ENCODE results near the gene LDHB. TPM values are rescaled to one million over a fixed set of nuclear protein-coding genes. Genes with fewer than 3 reads are reported as not detected.

The LDHB gene
- total and polyA plus RNA-seq, 8 donors, result 94.5 to 523 (median 326) TPM

DNA sequence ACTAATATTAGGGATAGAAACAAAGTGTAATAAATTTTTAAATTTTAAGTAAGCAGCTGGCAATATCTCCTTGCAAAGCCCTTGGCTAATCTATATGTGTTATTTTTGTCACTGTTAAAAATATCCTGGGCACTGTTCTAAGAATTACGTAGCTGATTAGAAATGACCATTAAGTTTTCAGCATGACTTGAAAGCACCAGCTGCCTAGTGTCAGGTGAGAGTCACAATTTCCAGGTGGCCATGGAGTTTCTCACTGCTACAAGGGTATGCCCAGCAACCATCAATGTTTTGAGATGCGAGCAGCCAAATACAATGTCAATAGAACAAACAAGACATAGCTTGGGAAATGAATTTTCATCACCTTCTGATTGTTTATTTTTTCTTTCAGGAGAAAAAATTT is 29.7 kb downstream of the LDHB start:
- Histone ChIP-seq H3K27me3 (no peaks in the 10 kb centered on the region), H3K36me3 (peaks cover 0 to 4% (median under 1%) of the 10 kb centered on the region in 4 donors), H3K4me1 (no peaks in the 10 kb centered on the region), H3K4me3 (no peak overlapping the region), H3K9me3 (no peaks in the 10 kb centered on the region), H3K27ac (no peak overlapping the region)
- intact Hi-C loops (cut with DNase I; ENCODE audit: low total_unique reads), result no loop called here
- WGBS, 5 donors, result 63 to 77% (median 74%) methylated on average over 2 of the region's 2 CpGs
- TF ChIP-seq POLR2AphosphoS5 (IDR thresholded peaks at IDR 0.05), result no peak
- TF ChIP-seq CTCF (IDR thresholded peaks at IDR 0.05), result no peak
- TF ChIP-seq EP300 (IDR thresholded peaks at IDR 0.05), result no peak
- TF ChIP-seq POLR2A (IDR thresholded peaks at IDR 0.05), result no peak
- DNase-seq, result peak in 1 of 2 donors; percentile 36

DNA sequence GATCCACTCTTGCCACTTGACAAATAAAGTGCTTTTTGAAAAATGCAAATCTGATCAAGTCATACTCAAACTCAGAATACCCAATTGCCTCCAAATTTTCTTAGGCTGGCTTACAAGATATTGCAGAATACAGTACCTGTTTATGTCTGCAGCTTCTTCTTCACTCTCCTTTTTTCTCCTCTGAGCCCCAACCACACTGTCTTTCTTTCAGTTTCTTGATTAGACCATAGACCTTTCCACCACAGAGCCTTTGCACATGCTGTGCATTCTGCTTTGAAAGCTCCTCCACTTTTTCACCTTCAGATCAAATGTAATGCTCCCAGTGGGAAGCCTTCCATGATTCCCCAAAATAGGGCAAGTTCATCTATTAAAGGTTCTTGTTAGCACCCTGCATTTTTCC is 39.1 kb downstream of the LDHB start:
- TF ChIP-seq CTCF (IDR thresholded peaks at IDR 0.05), result no peak
- TF ChIP-seq EP300 (IDR thresholded peaks at IDR 0.05), result no peak
- TF ChIP-seq POLR2AphosphoS5 (IDR thresholded peaks at IDR 0.05), result no peak
- no peak for TF ChIP-seq POLR2A (IDR thresholded peaks at IDR 0.05)
- H3K27me3 ChIP-seq, result no peaks in the 10 kb centered on the region
- no peaks in the 10 kb centered on the region for H3K36me3 ChIP-seq
- H3K4me1 ChIP-seq, result peaks cover 0 to 21% (median 6%) of the 10 kb centered on the region in 4 donors
- no peaks in the 10 kb centered on the region for H3K9me3 ChIP-seq
- no peak for DNase-seq
- no peak overlapping the region for H3K4me3 ChIP-seq
- H3K27ac ChIP-seq, result no peak overlapping the region
- intact Hi-C loops (cut with DNase I; ENCODE audit: low total_unique reads), result no loop called here

- TF ChIP-seq CTCF (IDR thresholded peaks at IDR 0.05) (no peak), POLR2AphosphoS5 (IDR thresholded peaks at IDR 0.05) (no peak), EP300 (IDR thresholded peaks at IDR 0.05) (no peak), POLR2A (IDR thresholded peaks at IDR 0.05) (no peak)
- no peak overlapping the region for H3K27ac ChIP-seq
- H3K36me3 ChIP-seq, result no peaks in the 10 kb centered on the region
- intact Hi-C loops (cut with DNase I; ENCODE audit: low total_unique reads), result no loop called here
- no peak overlapping the region for H3K4me3 ChIP-seq
- 85 to 91% (median 89%) methylated on average over 3 of the region's 3 CpGs for WGBS, 5 donors
- H3K9me3 ChIP-seq, result no peaks in the 10 kb centered on the region
- no peaks in the 10 kb centered on the region for H3K27me3 ChIP-seq
- no peak for DNase-seq
- H3K4me1 ChIP-seq, result peaks cover 0 to 21% (median 6%) of the 10 kb centered on the region in 4 donors
Measured at GRCh38 chr12:21617030-21617429, 40.6 kb downstream of the LDHB start.

DNA sequence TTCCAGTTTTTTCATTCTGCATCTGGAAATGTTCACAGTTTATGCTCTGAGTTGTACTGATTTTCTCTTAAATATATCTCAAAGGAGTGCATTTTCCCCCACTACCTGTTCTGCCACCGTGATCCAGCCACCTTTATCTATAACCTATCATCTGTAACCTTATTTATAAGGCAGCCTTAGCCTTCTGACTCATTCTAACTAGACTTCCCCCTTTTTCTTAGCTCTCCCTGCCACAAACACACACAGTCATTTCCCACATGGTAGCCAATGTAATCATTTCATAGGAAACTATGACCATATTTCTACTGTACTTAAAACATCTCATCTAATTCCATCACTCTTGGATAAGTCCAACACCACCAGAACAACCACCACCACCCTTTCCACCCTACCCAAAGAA is 42.2 kb downstream of the LDHB start:
- intact Hi-C loops (cut with DNase I; ENCODE audit: low total_unique reads), result no loop called here
- no peak overlapping the region for H3K4me3 ChIP-seq
- no peaks in the 10 kb centered on the region for H3K9me3 ChIP-seq
- no peak overlapping the region for H3K27ac ChIP-seq
- no peak for TF ChIP-seq POLR2AphosphoS5 (IDR thresholded peaks at IDR 0.05)
- no peak for TF ChIP-seq EP300 (IDR thresholded peaks at IDR 0.05)
- TF ChIP-seq POLR2A (IDR thresholded peaks at IDR 0.05), result no peak
- TF ChIP-seq CTCF (IDR thresholded peaks at IDR 0.05), result no peak
- WGBS, 5 donors, result 19 to 23% (median 20%) methylated on average over 1 of the region's 1 CpG
- no peaks in the 10 kb centered on the region for H3K36me3 ChIP-seq
- peak in 1 of 2 donors; percentile 17 for DNase-seq
- H3K27me3 ChIP-seq, result no peaks in the 10 kb centered on the region
- H3K4me1 ChIP-seq, result peaks cover 0 to 21% (median 6%) of the 10 kb centered on the region in 4 donors
